Activated T-cell treated with anti-CD3 and anti-CD28 coated beads, Interleukin-2, amount 50 U/mL, for 48 hours (primary cell): ENCODE results near the gene ETV5.

ENCODE experiments used
- DNase-seq, 2 experiments: peaks; one replicate each; pipeline ENCODE4 v3.0.0-alpha.2; 2020

ETV5 gene

DNA sequence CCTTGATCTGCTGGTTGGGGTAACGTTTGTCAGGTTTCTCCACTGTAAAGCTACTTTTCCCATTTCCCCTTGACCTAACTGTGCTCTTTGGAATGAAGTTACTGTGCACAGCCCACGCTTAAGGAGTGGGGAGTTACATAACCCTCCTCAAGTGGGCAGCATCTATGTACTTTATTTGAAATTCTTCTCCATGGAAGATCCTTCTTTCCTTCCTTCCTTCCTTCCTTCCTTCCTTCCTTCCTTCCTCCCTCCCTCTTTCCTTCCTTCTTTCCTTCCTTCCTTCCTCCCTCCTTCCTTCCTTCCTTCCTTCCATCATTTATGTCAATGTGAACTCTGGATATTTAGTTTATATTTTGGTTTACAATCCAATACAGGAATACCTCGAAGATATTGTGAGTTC lies 94.0 kb downstream of the ETV5 start:
- no peak for DNase-seq

GRCh38 chr3:186013312-186013711 lies 95.6 kb downstream of the ETV5 start:
- DNase-seq = no peak

- no peak for DNase-seq
These were observed 96.8 kb downstream of the ETV5 start for GRCh38 chr3:186012137-186012536.

DNA sequence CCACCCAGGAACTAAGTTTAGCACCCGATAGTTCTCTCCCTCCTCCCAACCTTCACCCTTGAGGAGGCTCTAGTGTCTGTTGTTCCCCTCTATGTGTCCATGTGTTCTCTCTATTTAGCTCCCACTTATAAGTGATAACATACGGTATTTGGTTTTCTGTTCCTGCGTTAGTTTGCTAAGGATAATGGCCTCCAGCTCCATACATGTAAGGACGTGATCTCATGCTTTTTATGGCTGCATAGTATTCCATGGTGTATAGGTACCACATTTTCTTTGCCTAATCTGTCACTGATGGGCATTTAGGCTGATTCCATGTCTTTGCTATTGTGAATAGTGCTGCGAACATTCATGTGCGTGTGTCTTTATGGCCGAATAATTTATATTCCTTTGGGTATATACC lies 104.2 kb downstream of the ETV5 start:
- no peak for DNase-seq

DNA sequence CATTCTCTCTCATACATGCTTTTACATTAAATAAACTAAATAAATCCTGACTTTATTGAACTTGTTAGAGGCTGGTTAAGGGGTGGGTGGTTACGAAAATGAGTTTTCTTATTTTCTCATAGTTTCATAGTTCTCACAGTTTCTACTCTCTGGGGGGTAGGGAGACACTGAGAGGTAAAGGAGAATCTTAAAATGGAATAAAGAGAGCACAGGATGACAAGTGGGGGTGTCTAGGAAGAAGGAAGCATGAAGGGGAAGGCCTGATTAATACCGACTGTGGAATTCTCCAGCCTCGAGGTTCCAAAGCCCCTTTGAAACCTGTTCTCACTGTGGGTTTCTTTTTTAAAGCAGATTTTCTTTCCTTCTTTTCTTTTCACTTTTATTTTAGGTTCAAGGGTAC lies 104.7 kb downstream of the ETV5 start:
- DNase-seq = no peak

DNA sequence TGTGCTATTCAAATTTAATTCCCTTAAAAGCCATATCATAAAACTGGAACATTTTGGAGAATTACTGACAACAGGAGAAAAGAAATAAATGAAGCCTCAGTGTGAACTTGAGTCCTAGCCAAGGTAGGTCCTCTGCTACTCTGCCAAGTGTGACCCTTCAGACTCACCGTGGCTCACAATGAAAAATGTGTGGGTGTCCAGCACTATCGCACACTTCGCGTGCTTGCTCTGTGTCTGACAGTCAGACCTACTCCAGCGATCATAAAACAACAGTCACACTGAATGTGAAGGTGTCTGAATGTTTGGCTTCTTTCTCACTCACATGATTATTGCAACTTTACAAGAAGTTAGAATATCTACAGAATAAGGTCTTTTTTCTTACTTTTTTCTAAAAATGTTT lies 105.3 kb downstream of the ETV5 start:
- DNase-seq = no peak

GRCh38 chr3:186002884-186003472 lies 105.9 kb downstream of the ETV5 start:
- DNase-seq = no peak

DNA sequence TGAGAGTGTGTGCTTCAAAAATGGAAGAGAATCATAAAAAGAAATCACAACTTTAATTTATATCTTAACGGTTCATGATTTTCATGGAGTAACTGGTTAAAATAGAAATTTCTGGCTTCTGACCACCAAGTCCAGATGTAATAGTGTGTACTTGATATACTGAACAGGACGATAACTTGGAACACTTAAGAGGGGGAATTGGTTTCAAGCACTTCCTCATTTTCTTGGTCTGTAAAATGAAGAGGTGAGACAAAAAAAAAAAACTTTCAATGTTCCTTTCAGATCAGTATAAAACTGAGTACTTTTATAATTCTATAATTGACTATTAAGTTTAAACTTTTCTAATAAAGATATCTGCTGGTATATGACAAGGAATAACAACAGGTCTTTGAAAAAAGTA lies 107.0 kb downstream of the ETV5 start:
- no peak for DNase-seq

GRCh38 chr3:185999221-185999620 lies 109.7 kb downstream of the ETV5 start:
- DNase-seq = no peak

GRCh38 chr3:185998136-185998535 lies 110.8 kb downstream of the ETV5 start:
- no peak for DNase-seq

- DNase-seq = no peak
These were observed 111.8 kb downstream of the ETV5 start for GRCh38 chr3:185997130-185997529.
